A549 (cell line): ENCODE results near the gene TVP23C. TPM values are rescaled to one million over a fixed set of nuclear protein-coding genes. Genes with fewer than 3 reads are reported as not detected.

Experiments
- ATAC-seq, 2 experiments: fragments of 200-7000 bp in 1 of 2; fragments of >200 bp in 1 of 2; cut with Nextera tagmentation in 1 of 2; cut with Tn5 transposase in 1 of 2; 3 replicates each; pipeline versions ENCODE4 v1.8.0 to v1.9.1; 2018 to 2020; ENCODE audit warnings: mild to moderate bottlenecking in 1 of 2, moderate library complexity in 1 of 2
- CTCF ChIA-PET: fragments of 300-600 bp; sonication (Branson Sonifier 250); formaldehyde crosslinking; extraction: SDS; loops from one replicate; lab custom pipeline; 2021; ENCODE audit warnings: antibody characterized with exemption, inconsistent platforms; lab: Yijun Ruan, JAX
- POLR2A ChIA-PET: fragments of 350-600 bp; formaldehyde crosslinking; extraction: SDS; loops from one replicate; lab custom pipeline; 2021; ENCODE audit warnings: antibody characterized with exemption, inconsistent platforms; lab: Yijun Ruan, JAX
- DNase-seq, 2 experiments: peaks; one replicate each; pipeline versions ENCODE4 v3.0.0 to v3.0.0-alpha.2; 2011 to 2016; ENCODE audit warnings: low read depth in 1 of 2, low spot score in 1 of 2
- FAIRE-seq: peaks from 2 replicates; lab custom pipeline; 2011; peaks lifted over from hg19 to GRCh38; lab: Jason Lieb, UNC
- H3K27ac ChIP-seq, 2 experiments: fragments of >200 bp; sonication (Bioruptor Twin); formaldehyde crosslinking; 3 replicates each; pipeline ENCODE4 v1.5.1; 2016 to 2017
- H3K4me1 ChIP-seq: fragments of >200 bp; sonication (Bioruptor Twin); formaldehyde crosslinking; 3 replicates; pipeline ENCODE4 v1.6.1; 2016
- H3K4me2 ChIP-seq: fragments of >200 bp; sonication (Bioruptor Twin); formaldehyde crosslinking; 3 replicates; pipeline ENCODE4 v1.6.1; 2016
- H3K4me3 ChIP-seq: fragments of >200 bp; sonication (Bioruptor Twin); formaldehyde crosslinking; 3 replicates; pipeline ENCODE4 v1.5.1; 2016
- H3K9me3 ChIP-seq: fragments of >200 bp; sonication (Bioruptor Twin); formaldehyde crosslinking; 3 replicates; pipeline ENCODE4 v1.6.1; 2016
- ATOH8 ChIP-seq: fragments of 250-450 bp; sonication (Bioruptor Pico); IDR thresholded peaks from 2 replicates; pipeline ENCODE4 v1.5.0; 2020; ENCODE audit warnings: low read depth, mild to moderate bottlenecking, moderate library complexity
- BCL3 ChIP-seq: fragments of >200 bp; sonication (Bioruptor Twin); formaldehyde crosslinking; IDR thresholded peaks from 3 replicates; pipeline ENCODE4 v1.6.1; 2016
- CBX8 ChIP-seq: fragments of 200-600 bp; sonication (generic); IDR thresholded peaks from 2 replicates; pipeline ENCODE4 v1.6.1; 2016
- CEBPB ChIP-seq, 2 experiments: fragments of >200 bp in 1 of 2; sonication (Bioruptor Twin) in 1 of 2; formaldehyde crosslinking in 1 of 2; IDR thresholded peaks; 2 replicates each; pipeline ENCODE4 v1.6.1; 2012 to 2016
- E2F6 ChIP-seq: IDR thresholded peaks from 2 replicates; pipeline ENCODE4 v1.6.1; 2012; ENCODE audit warnings: low read depth, borderline replicate concordance
- ELK1 ChIP-seq: fragments of 150-350 bp; IDR thresholded peaks from 2 replicates; pipeline ENCODE4 v1.6.1; 2014; ENCODE audit warnings: low read depth, mild to moderate bottlenecking, low read length
- EP300 ChIP-seq, 2 experiments: fragments of >200 bp; sonication (Bioruptor Twin); formaldehyde crosslinking; IDR thresholded peaks; 2 replicates in 1 of 2; 3 replicates in 1 of 2; pipeline ENCODE4 v1.6.1; 2016 to 2017
- ESRRA ChIP-seq: fragments of 150-350 bp; IDR thresholded peaks from 2 replicates; pipeline ENCODE4 v1.6.1; 2014; ENCODE audit warnings: mild to moderate bottlenecking, low read length, borderline replicate concordance
- FOSB ChIP-seq: fragments of 250-450 bp; sonication (Bioruptor Pico); IDR thresholded peaks from 2 replicates; pipeline ENCODE4 v1.5.0; 2020; ENCODE audit warnings: mild to moderate bottlenecking, moderate library complexity
- FOSL2 ChIP-seq, 2 experiments: fragments of 450-650 bp in 1 of 2; fragments of >200 bp in 1 of 2; sonication (Bioruptor Twin) in 1 of 2; formaldehyde crosslinking; IDR thresholded peaks; 2 replicates each; pipeline versions ENCODE4 v1.5.0 to v1.6.1; 2016 to 2020; ENCODE audit warnings: mild to moderate bottlenecking in 1 of 2, moderate library complexity in 1 of 2
- FOXS1 ChIP-seq: fragments of 250-450 bp; sonication (Bioruptor Pico); IDR thresholded peaks from 2 replicates; pipeline ENCODE4 v1.5.0; 2020; ENCODE audit warnings: mild to moderate bottlenecking, moderate library complexity
- GATA3 ChIP-seq: IDR thresholded peaks from 2 replicates; pipeline ENCODE4 v1.6.1; 2012; ENCODE audit warnings: borderline replicate concordance
- HDAC2 ChIP-seq: fragments of 200-600 bp; sonication (generic); IDR thresholded peaks from 2 replicates; pipeline ENCODE4 v1.6.1; 2016
- HEYL ChIP-seq: fragments of 250-450 bp; sonication (Bioruptor Pico); IDR thresholded peaks from 2 replicates; pipeline ENCODE4 v1.8.0; 2021; ENCODE audit warnings: mild to moderate bottlenecking, moderate library complexity
- HOXA7 ChIP-seq: fragments of 250-450 bp; sonication (Bioruptor Pico); IDR thresholded peaks from 2 replicates; pipeline ENCODE4 v1.5.0; 2020; ENCODE audit warnings: mild to moderate bottlenecking, moderate library complexity
- HOXB13 ChIP-seq: fragments of 250-450 bp; sonication (Bioruptor Pico); IDR thresholded peaks from 2 replicates; pipeline ENCODE4 v1.5.0; 2020; ENCODE audit warnings: low read depth, mild to moderate bottlenecking, moderate library complexity
- HOXB5 ChIP-seq: fragments of 250-450 bp; sonication (Bioruptor Pico); IDR thresholded peaks from 2 replicates; pipeline ENCODE4 v1.5.0; 2020; ENCODE audit warnings: mild to moderate bottlenecking, moderate library complexity
- KDM1A ChIP-seq: fragments of 200-600 bp; sonication (generic); IDR thresholded peaks from 2 replicates; pipeline ENCODE4 v1.6.1; 2016; ENCODE audit warnings: low read depth, mild to moderate bottlenecking
- KDM5A ChIP-seq: fragments of 200-600 bp; sonication (generic); IDR thresholded peaks from 2 replicates; pipeline ENCODE4 v1.6.1; 2016; ENCODE audit warnings: antibody characterized with exemption, mild to moderate bottlenecking
- NFE2L2 ChIP-seq: fragments of 150-350 bp; conservative IDR thresholded peaks from 2 replicates; pipeline ENCODE4 v1.6.1; 2014; ENCODE audit warnings: low read length
- NR3C1 ChIP-seq: fragments of >200 bp; sonication (Bioruptor Twin); formaldehyde crosslinking; IDR thresholded peaks from 3 replicates; pipeline ENCODE4 v1.6.1; 2017
- PBX3 ChIP-seq: IDR thresholded peaks from 2 replicates; pipeline ENCODE4 v1.6.1; 2012
- POLR2A ChIP-seq: IDR thresholded peaks from 2 replicates; pipeline ENCODE4 v1.6.1; 2012; ENCODE audit warnings: mild to moderate bottlenecking, low read length
- POLR2AphosphoS2 ChIP-seq: conservative IDR thresholded peaks from 2 replicates; pipeline ENCODE4 v1.6.1; 2012; ENCODE audit warnings: low read length, improper control_type of control experiment, inconsistent platforms
- RAD21 ChIP-seq, 2 experiments: fragments of >200 bp in 1 of 2; sonication (Bioruptor Twin) in 1 of 2; formaldehyde crosslinking in 1 of 2; IDR thresholded peaks in 1 of 2; conservative IDR thresholded peaks in 1 of 2; 2 replicates in 1 of 2; 3 replicates in 1 of 2; pipeline ENCODE4 v1.6.1; 2012 to 2018; ENCODE audit warnings: inconsistent platforms in 1 of 2
- RCOR1 ChIP-seq: fragments of 150-350 bp; IDR thresholded peaks from 2 replicates; pipeline ENCODE4 v1.6.1; 2014; ENCODE audit warnings: antibody characterized with exemption, low read length, low read depth
- TFCP2L1 ChIP-seq: fragments of 250-450 bp; sonication (Bioruptor Pico); IDR thresholded peaks from 2 replicates; pipeline ENCODE4 v1.5.0; 2021; ENCODE audit warnings: mild to moderate bottlenecking
- ZFP36 ChIP-seq: fragments of 450-650 bp; IDR thresholded peaks from 2 replicates; pipeline ENCODE4 v1.6.1; 2014; ENCODE audit warnings: borderline replicate concordance; ENCODE audit not compliant: partially characterized antibody
- ZNF302 ChIP-seq: fragments of 250-450 bp; sonication (Bioruptor Pico); IDR thresholded peaks from 2 replicates; pipeline ENCODE4 v1.9.0; 2021; ENCODE audit warnings: inconsistent platforms, mild to moderate bottlenecking, moderate library complexity
- WGBS: methylation state at CpG from one replicate; pipeline ENCODE4 v1.1.6; 2017; ENCODE audit errors: missing lambda C conversion rate; 5-methylcytosine and 5-hydroxymethylcytosine counted together
- polyA plus RNA-seq, 4 experiments: library from polyadenylated mRNA; depleted of rRNA in 3 of 4; stranded (reverse); fragments of >200 nt; fragmentation: RNase III in 1 of 4; extraction: RNeasy Plus Mini Kit Qiagen cat#74134 plus additional on column Dnase treatment in 1 of 4; gene quantifications; 2 replicates in 3 of 4; 3 replicates in 1 of 4; pipeline ENCODE4 v1.2.3, GENCODE V29; 2011 to 2017

The TVP23C gene
- polyA plus RNA-seq, 2 of the 4 experiments (the other 2 are of a cell fraction): 19.9 to 22.7 TPM

GRCh38 chr17:15514469-15514868 lies 48.8 kb downstream of the TVP23C start:
- POLR2A ChIA-PET: no interaction called here
- H3K4me1 ChIP-seq: peaks cover 11% of the 10 kb centered on the region
- DNase-seq: no peak
- peak; percentile 61 for FAIRE-seq
- no peak overlapping the region for H3K4me2 ChIP-seq
- CTCF ChIA-PET: interaction anchor here (1.6 to 3.4 kb wide), 4 partner anchors 11 to 258 kb away, joined by 4 to 31 read pairs (median 6); no protein-coding TSS in a partner anchor
- 26% methylated on average over 2 of the region's 2 CpGs for WGBS
- TF ChIP-seq TFCP2L1 (CRISPR knock-in tag) (no peak), NR3C1 (no peak), FOXS1 (no peak), FOSB (CRISPR knock-in tag) (no peak), RCOR1 (no peak), E2F6 (no peak), HOXB13 (CRISPR knock-in tag) (no peak), POLR2AphosphoS2 (no peak), HOXA7 (CRISPR knock-in tag) (no peak), HEYL (CRISPR knock-in tag) (no peak), POLR2A (no peak), ZNF302 (CRISPR knock-in tag) (no peak), ELK1 (no peak), KDM1A (no peak)
- no peak overlapping the region for H3K27ac ChIP-seq
- no peaks in the 10 kb centered on the region for H3K9me3 ChIP-seq
- ATAC-seq: no peak
- no peak overlapping the region for H3K4me3 ChIP-seq

- TF ChIP-seq GATA3 (no peak), ATOH8 (CRISPR knock-in tag) (no peak), PBX3 (no peak), HOXB5 (CRISPR knock-in tag) (no peak), CBX8 (no peak), TFCP2L1 (CRISPR knock-in tag) (no peak), HDAC2 (no peak), EP300 (IDR thresholded peaks at IDR 0.05) (no peak), KDM5A (no peak), BCL3 (no peak), FOSL2 (IDR thresholded peaks at IDR 0.05) (no peak), FOSL2 (CRISPR knock-in tag; IDR thresholded peaks at IDR 0.05) (no peak), FOSB (CRISPR knock-in tag) (no peak), HOXB13 (CRISPR knock-in tag) (no peak), KDM1A (no peak), NFE2L2 (no peak), RAD21 (conservative IDR thresholded peaks at IDR 0.05 in 1 of 2, IDR thresholded peaks at IDR 0.05 in 1 of 2) (no peak), CEBPB (IDR thresholded peaks at IDR 0.05) (no peak), ZFP36 (no peak), ESRRA (no peak), HOXA7 (CRISPR knock-in tag) (no peak)
- TF ChIP-seq, all 56 proteins: peak for 0
- ChIA-PET CTCF (interaction anchor here (0.7 to 3.4 kb wide), 7 partner anchors 11 to 431 kb away, joined by 3 to 31 read pairs (median 4); partner anchors contain the start of gene ADORA2B), POLR2A (no interaction called here)
- WGBS: 90% methylated on average over 9 of the region's 9 CpGs
- Histone ChIP-seq H3K9me3 (no peaks in the 10 kb centered on the region), H3K4me1 (peaks cover 11% of the 10 kb centered on the region), H3K4me3 (no peak overlapping the region), H3K4me2 (no peak overlapping the region), H3K27ac (no peak overlapping the region)
- FAIRE-seq (no peak), DNase-seq (no peak), ATAC-seq (no peak)
Measured at GRCh38 chr17:15513856-15514459, 49.3 kb downstream of the TVP23C start.
